HEK293 (cell line): Measurements from ENCODE around the gene MTOR.

Experiments used
- CTCF ChIA-PET: fragments of 350-600 bp; formaldehyde crosslinking; extraction: SDS; loops from one replicate; lab custom pipeline; 2021; ENCODE audit warnings: antibody characterized with exemption; lab: Yijun Ruan, JAX
- POLR2A ChIA-PET: fragments of 300-600 bp; formaldehyde crosslinking; extraction: SDS; loops from one replicate; lab custom pipeline; 2020; ENCODE audit warnings: antibody characterized with exemption, inconsistent platforms; lab: Yijun Ruan, JAX
- H3K27ac ChIP-seq: fragments of 200-500 bp; sonication (Bioruptor generic); 2 replicates; pipeline ENCODE4 v1.5.1; 2014; ENCODE audit warnings: low read depth, low read length, control low read depth, inconsistent platforms; ENCODE audit errors: extremely low read depth
- H3K36me3 ChIP-seq, 2 experiments: fragments of 200-500 bp in 1 of 2; sonication (Bioruptor generic) in 1 of 2; 1 replicate in 1 of 2; 2 replicates in 1 of 2; pipeline ENCODE4 v1.5.1; 2014 to 2017; ENCODE audit warnings: inconsistent platforms in 2 of 2, low read length in 2 of 2; ENCODE audit not compliant: control insufficient read depth in 2 of 2, insufficient read depth in 1 of 2
- H3K4me1 ChIP-seq: fragments of 200-500 bp; sonication (Bioruptor generic); 2 replicates; pipeline ENCODE4 v1.5.1; 2014; ENCODE audit warnings: mild to moderate bottlenecking, low read length, inconsistent platforms; ENCODE audit not compliant: control insufficient read depth, insufficient read depth
- H3K4me3 ChIP-seq: 2 replicates; pipeline ENCODE4 v1.5.1; 2011; ENCODE audit warnings: low read depth, mild to moderate bottlenecking, control low read depth, low read length, moderate library complexity
- H3K9me3 ChIP-seq: fragments of 200-500 bp; sonication (Bioruptor generic); 2 replicates; pipeline ENCODE4 v1.5.1; 2014; ENCODE audit warnings: low read depth, low read length, inconsistent platforms; ENCODE audit not compliant: control insufficient read depth, insufficient read depth
- GFI1B ChIP-seq: fragments of 450-650 bp; formaldehyde crosslinking; IDR thresholded peaks from 2 replicates; pipeline ENCODE4 v1.5.1; 2016; ENCODE audit warnings: missing biosample characterization, missing genetic modification characterization
- HOXA7 ChIP-seq: sonication (generic); formaldehyde crosslinking; IDR thresholded peaks from 2 replicates; pipeline ENCODE4 v1.8.1; 2022; ENCODE audit warnings: missing genetic modification reagents, borderline replicate concordance
- IKZF3 ChIP-seq: fragments of 450-650 bp; IDR thresholded peaks from 2 replicates; pipeline ENCODE4 v1.5.0; 2018; ENCODE audit warnings: missing biosample characterization, mild to moderate bottlenecking, missing genetic modification characterization, moderate library complexity
- KLF1 ChIP-seq: fragments of 450-650 bp; formaldehyde crosslinking; IDR thresholded peaks from 2 replicates; pipeline ENCODE4 v1.5.1; 2016; ENCODE audit warnings: missing biosample characterization, missing genetic modification characterization
- MZF1 ChIP-seq: fragments of 450-650 bp; formaldehyde crosslinking; IDR thresholded peaks from 2 replicates; pipeline ENCODE4 v1.5.1; 2017; ENCODE audit warnings: missing biosample characterization, missing genetic modification characterization, borderline replicate concordance
- PRDM6 ChIP-seq: fragments of 450-650 bp; formaldehyde crosslinking; IDR thresholded peaks from 2 replicates; pipeline ENCODE4 v1.5.1; 2017; ENCODE audit warnings: missing biosample characterization, missing genetic modification characterization
- ZEB2 ChIP-seq: fragments of 450-650 bp; formaldehyde crosslinking; IDR thresholded peaks from 2 replicates; pipeline ENCODE4 v1.5.1; 2016; ENCODE audit warnings: missing biosample characterization, missing genetic modification characterization
- ZNF121 ChIP-seq: fragments of 450-650 bp; formaldehyde crosslinking; IDR thresholded peaks from 2 replicates; pipeline ENCODE4 v1.5.1; 2016; ENCODE audit warnings: missing biosample characterization, missing genetic modification characterization
- ZNF292 ChIP-seq: fragments of 450-650 bp; formaldehyde crosslinking; IDR thresholded peaks from 2 replicates; pipeline ENCODE4 v1.5.1; 2016; ENCODE audit warnings: low read depth, missing biosample characterization, missing genetic modification characterization, borderline replicate concordance
- ZNF391 ChIP-seq: fragments of 450-650 bp; formaldehyde crosslinking; IDR thresholded peaks from 2 replicates; pipeline ENCODE4 v1.5.1; 2016; ENCODE audit warnings: low read depth, missing biosample characterization, missing genetic modification characterization, borderline replicate concordance
- ZNF473 ChIP-seq: fragments of 450-650 bp; formaldehyde crosslinking; IDR thresholded peaks from 2 replicates; pipeline ENCODE4 v1.5.1; 2017; ENCODE audit warnings: missing biosample characterization, missing genetic modification characterization
- ZNF548 ChIP-seq: fragments of 450-650 bp; formaldehyde crosslinking; IDR thresholded peaks from 2 replicates; pipeline ENCODE4 v1.5.1; 2016; ENCODE audit warnings: missing biosample characterization, missing genetic modification characterization
- ZNF654 ChIP-seq: fragments of 450-650 bp; formaldehyde crosslinking; IDR thresholded peaks from 2 replicates; pipeline ENCODE4 v1.5.1; 2016; ENCODE audit warnings: low read depth, missing biosample characterization, missing genetic modification characterization
- ZNF677 ChIP-seq: fragments of 450-650 bp; IDR thresholded peaks from 2 replicates; pipeline ENCODE4 v1.5.0; 2018; ENCODE audit warnings: missing biosample characterization, mild to moderate bottlenecking, missing genetic modification characterization, moderate library complexity
- ZNF785 ChIP-seq: fragments of 450-650 bp; formaldehyde crosslinking; IDR thresholded peaks from 2 replicates; pipeline ENCODE4 v1.5.1; 2016; ENCODE audit warnings: missing biosample characterization, missing genetic modification characterization
- ZXDB ChIP-seq: fragments of 450-650 bp; formaldehyde crosslinking; IDR thresholded peaks from 2 replicates; pipeline ENCODE4 v1.5.1; 2016; ENCODE audit warnings: missing biosample characterization, missing genetic modification characterization
- TF ChIP-seq, protein P1 (sequence below): fragments of 450-650 bp; formaldehyde crosslinking; IDR thresholded peaks from 2 replicates; pipeline ENCODE4 v1.5.1; 2017; ENCODE audit warnings: missing biosample characterization, missing genetic modification characterization
- TF ChIP-seq, protein P2 (sequence below): fragments of 450-650 bp; formaldehyde crosslinking; IDR thresholded peaks from 2 replicates; pipeline ENCODE4 v1.5.1; 2016; ENCODE audit warnings: missing biosample characterization, missing genetic modification characterization

MTOR gene

DNA sequence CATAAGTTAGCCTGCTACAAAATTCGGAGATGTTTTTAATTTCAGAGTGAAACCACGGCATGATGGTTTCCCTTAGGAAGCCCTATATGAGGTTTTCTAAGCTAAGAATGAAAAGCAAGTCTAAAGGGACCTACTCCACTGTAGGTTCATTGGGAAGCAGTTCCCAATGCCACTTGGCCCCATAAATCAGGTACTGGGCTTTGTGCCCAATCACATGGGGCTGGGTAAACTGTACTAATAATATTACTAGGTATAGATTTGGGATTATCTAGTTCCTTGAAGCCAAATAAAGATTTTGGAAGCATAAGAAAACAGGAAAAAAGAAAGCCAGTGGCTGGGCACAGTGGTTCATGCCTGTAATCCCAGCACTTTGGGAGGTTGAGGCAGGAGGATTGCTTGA, 92.2 kb downstream of the MTOR start:
- H3K27ac ChIP-seq = no peak overlapping the region
- TF ChIP-seq ZNF121 (tag by site-specific recombination) (peak; percentile 68; the same call in 1 of the 2 replicates), HOXA7 (CRISPR knock-in tag) (no peak), ZNF292 (tag by site-specific recombination) (no peak), MZF1 (tag by site-specific recombination) (no peak)
- H3K4me3 ChIP-seq = no peak overlapping the region
- no peaks in the 10 kb centered on the region for H3K4me1 ChIP-seq
- CTCF ChIA-PET = interaction anchor here (0.7 to 1.7 kb wide), 2 partner anchors 11 to 13 kb away, joined by 3 to 4 read pairs; no protein-coding TSS in a partner anchor
- H3K9me3 ChIP-seq = no peaks in the 10 kb centered on the region
- POLR2A ChIA-PET = no interaction called here
- H3K36me3 ChIP-seq = peaks cover 0 to 39% of the 10 kb centered on the region in 2 experiments; a peak in 2 of 3 replicates

DNA sequence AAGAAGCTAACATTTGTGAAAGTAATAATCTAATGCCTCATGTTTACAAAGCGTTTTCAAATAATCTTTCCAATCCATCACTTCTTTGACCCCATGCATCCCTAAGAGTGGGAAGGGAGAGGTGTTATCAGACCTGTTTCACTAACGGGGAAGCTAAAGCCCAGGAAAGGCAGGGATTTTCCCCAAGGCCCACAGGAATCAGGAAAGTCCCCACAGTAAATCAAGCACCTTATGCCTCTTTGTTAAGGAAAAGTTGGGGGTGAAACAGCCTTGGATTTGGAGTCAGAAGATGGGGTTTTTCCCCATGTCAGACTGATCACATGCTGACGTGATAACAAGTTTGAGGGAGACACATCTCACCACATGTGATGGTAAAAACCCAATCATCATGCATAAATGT, 93.1 kb downstream of the MTOR start:
- Histone ChIP-seq H3K36me3 (peaks cover 0 to 30% of the 10 kb centered on the region in 2 experiments; a peak in 2 of 3 replicates), H3K4me3 (no peak overlapping the region), H3K4me1 (no peaks in the 10 kb centered on the region), H3K27ac (no peak overlapping the region), H3K9me3 (no peaks in the 10 kb centered on the region)
- ChIA-PET POLR2A (no interaction called here), CTCF (interaction anchor here (1.7 kb wide), 1 partner anchor 13 kb away, joined by 4 read pairs; no protein-coding TSS in a partner anchor)
- TF ChIP-seq ZNF654 (tag by site-specific recombination) (no peak), ZNF677 (no peak), ZNF785 (tag by site-specific recombination) (no peak), GFI1B (tag by site-specific recombination) (no peak), ZNF391 (no peak), ZEB2 (no peak), ZXDB (tag by site-specific recombination) (no peak), IKZF3 (no peak)
- TF ChIP-seq, protein P1, sequence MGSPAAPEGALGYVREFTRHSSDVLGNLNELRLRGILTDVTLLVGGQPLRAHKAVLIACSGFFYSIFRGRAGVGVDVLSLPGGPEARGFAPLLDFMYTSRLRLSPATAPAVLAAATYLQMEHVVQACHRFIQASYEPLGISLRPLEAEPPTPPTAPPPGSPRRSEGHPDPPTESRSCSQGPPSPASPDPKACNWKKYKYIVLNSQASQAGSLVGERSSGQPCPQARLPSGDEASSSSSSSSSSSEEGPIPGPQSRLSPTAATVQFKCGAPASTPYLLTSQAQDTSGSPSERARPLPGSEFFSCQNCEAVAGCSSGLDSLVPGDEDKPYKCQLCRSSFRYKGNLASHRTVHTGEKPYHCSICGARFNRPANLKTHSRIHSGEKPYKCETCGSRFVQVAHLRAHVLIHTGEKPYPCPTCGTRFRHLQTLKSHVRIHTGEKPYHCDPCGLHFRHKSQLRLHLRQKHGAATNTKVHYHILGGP (tag by site-specific recombination) = no peak

- no peaks in the 10 kb centered on the region for H3K9me3 ChIP-seq
- H3K4me1 ChIP-seq = no peaks in the 10 kb centered on the region
- no peak overlapping the region for H3K27ac ChIP-seq
- ChIA-PET CTCF (interaction anchor here (1.7 kb wide), 1 partner anchor 12 kb away, joined by 4 read pairs; no protein-coding TSS in a partner anchor), POLR2A (interaction anchor here (0.5 kb wide), 1 partner anchor 87 kb away, joined by 3 read pairs; no protein-coding TSS in a partner anchor)
- peaks cover 0 to 28% of the 10 kb centered on the region in 2 experiments; a peak in 2 of 3 replicates for H3K36me3 ChIP-seq
- TF ChIP-seq KLF1 (tag by site-specific recombination) (no peak), PRDM6 (no peak), ZNF473 (tag by site-specific recombination) (no peak), ZNF548 (tag by site-specific recombination) (no peak)
- TF ChIP-seq, protein P2, sequence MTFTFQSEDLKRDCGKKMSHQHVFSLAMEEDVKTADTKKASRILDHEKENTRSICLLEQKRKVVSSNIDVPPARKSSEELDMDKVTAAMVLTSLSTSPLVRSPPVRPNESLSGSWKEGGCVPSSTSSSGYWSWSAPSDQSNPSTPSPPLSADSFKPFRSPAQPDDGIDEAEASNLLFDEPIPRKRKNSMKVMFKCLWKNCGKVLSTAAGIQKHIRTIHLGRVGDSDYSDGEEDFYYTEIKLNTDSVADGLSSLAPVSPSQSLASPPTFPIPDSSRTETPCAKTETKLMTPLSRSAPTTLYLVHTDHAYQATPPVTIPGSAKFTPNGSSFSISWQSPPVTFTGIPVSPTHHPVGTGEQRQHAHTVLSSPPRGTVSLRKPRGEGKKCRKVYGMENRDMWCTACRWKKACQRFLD (tag by site-specific recombination) = no peak
- H3K4me3 ChIP-seq = no peak overlapping the region
These were observed 93.6 kb downstream of the MTOR start for GRCh38 chr1:11168731-11169130.
